ENCODE data around the gene NECTIN4. TPM values are rescaled to one million over a fixed set of nuclear protein-coding genes. Genes with fewer than 3 reads are reported as not detected.

NECTIN4 gene
- polyA plus RNA-seq, 1 of the 3 experiments (the other 2 are of a cell fraction), result 0.59 TPM

GRCh38 chr1:161090617-161091016 lies 1.3 kb upstream of the NECTIN4 start:
- Histone ChIP-seq H3K36me3 (replicated peaks in 1 of 2; ENCODE audit: control insufficient read depth in 1 of 2, insufficient read depth in 2 of 2, low read length in 1 of 2) (no peaks in the 10 kb centered on the region), H3K27ac (ENCODE audit: low read depth in 2 of 2, low read length in 1 of 2) (no peak overlapping the region), H3K9ac (no peak overlapping the region), H3K4me3 (ENCODE audit: low read depth in 2 of 2, low read length in 1 of 2) (no peak overlapping the region), H4K20me1 (ENCODE audit: insufficient read depth) (no peaks in the 10 kb centered on the region), H3K79me2 (ENCODE audit: insufficient read depth) (no peaks in the 10 kb centered on the region), H3F3A (replicated peaks; ENCODE audit: insufficient read depth) (no peaks in the 10 kb centered on the region), H3K4me1 (ENCODE audit: control insufficient read depth in 1 of 2, insufficient read depth in 2 of 2, low read depth in 1 of 2, low read length in 1 of 2) (0 out of 4 replicates have a peak, but pooled peaks cover 0 to 6% of the 10 kb centered on the region in 2 experiments), H3K9me3 (no peaks in the 10 kb centered on the region), H2AFZ (ENCODE audit: low read depth) (no peak overlapping the region), H3K4me2 (no peak overlapping the region), H3K27me3 (ENCODE audit: insufficient read depth) (no peaks in the 10 kb centered on the region), H3K9me2 (no peaks in the 10 kb centered on the region)
- TF ChIP-seq NRF1 (IDR thresholded peaks at IDR 0.05; ENCODE audit: low read depth, low read length) (no peak), ELF1 (IDR thresholded peaks at IDR 0.05) (no peak), TAF1 (IDR thresholded peaks at IDR 0.05; ENCODE audit: borderline replicate concordance, low read depth, low read length) (no peak), FOXM1 (IDR thresholded peaks at IDR 0.05; ENCODE audit: low read depth) (no peak), POLR2AphosphoS5 (IDR thresholded peaks at IDR 0.05; ENCODE audit: low read depth, low read length) (no peak), MEF2A (IDR thresholded peaks at IDR 0.05; ENCODE audit: borderline replicate concordance, low read depth) (no peak), CHD2 (IDR thresholded peaks at IDR 0.05; ENCODE audit: low read length, partially characterized antibody) (no peak), EP300 (IDR thresholded peaks at IDR 0.05; ENCODE audit: borderline replicate concordance in 1 of 2, low read depth in 1 of 2, low read length in 1 of 2) (no peak), RXRA (IDR thresholded peaks at IDR 0.05; ENCODE audit: borderline replicate concordance, low read depth) (no peak), SIN3A (IDR thresholded peaks at IDR 0.05; ENCODE audit: borderline replicate concordance, low read depth, low read length) (no peak)
- POLR2A ChIA-PET, result no interaction called here
- WGBS (ENCODE audit: low lambda C conversion rate), result 69% methylated on average over 3 of the region's 3 CpGs
- CTCF ChIA-PET, result interaction anchor here (0.9 kb wide), 1 partner anchor 19 kb away, joined by 3 read pairs; no protein-coding TSS in a partner anchor
- DNase-seq, result no peak

- no peak overlapping the region for H2AFZ ChIP-seq (ENCODE audit: low read depth)
- H3K27me3 ChIP-seq (ENCODE audit: insufficient read depth), result no peaks in the 10 kb centered on the region
- no peaks in the 10 kb centered on the region for H3F3A ChIP-seq (replicated peaks; ENCODE audit: insufficient read depth)
- ChIA-PET CTCF (no interaction called here), POLR2A (no interaction called here)
- H3K79me2 ChIP-seq (ENCODE audit: insufficient read depth), result no peaks in the 10 kb centered on the region
- no peaks in the 10 kb centered on the region for H3K9me3 ChIP-seq
- H3K4me2 ChIP-seq, result no peak overlapping the region
- whole genome bisulfite sequencing (ENCODE audit: low lambda C conversion rate), result 100% methylated on average over 5 of the region's 5 CpGs
- H3K36me3 ChIP-seq (replicated peaks in 1 of 2; ENCODE audit: control insufficient read depth in 1 of 2, insufficient read depth in 2 of 2, low read length in 1 of 2), result no peaks in the 10 kb centered on the region
- H3K9me2 ChIP-seq, result no peaks in the 10 kb centered on the region
- TF ChIP-seq SMC3 (IDR thresholded peaks at IDR 0.05; ENCODE audit: low read depth, low read length) (no peak), POLR2AphosphoS5 (IDR thresholded peaks at IDR 0.05; ENCODE audit: low read depth, low read length) (no peak), RXRA (IDR thresholded peaks at IDR 0.05; ENCODE audit: borderline replicate concordance, low read depth) (no peak), PBX3 (IDR thresholded peaks at IDR 0.05) (no peak), EZH2phosphoT487 (IDR thresholded peaks at IDR 0.05; ENCODE audit: borderline replicate concordance, low read depth) (no peak), NFIC (IDR thresholded peaks at IDR 0.05; ENCODE audit: borderline replicate concordance) (no peak), FOXM1 (IDR thresholded peaks at IDR 0.05; ENCODE audit: low read depth) (no peak)
- no peak overlapping the region for H3K4me3 ChIP-seq (ENCODE audit: low read depth in 2 of 2, low read length in 1 of 2)
- H4K20me1 ChIP-seq (ENCODE audit: insufficient read depth), result no peaks in the 10 kb centered on the region
- H3K9ac ChIP-seq, result no peak overlapping the region
- no peak for DNase-seq
- peaks cover 0 to 10% of the 10 kb centered on the region in 2 experiments; a peak in 1 of 4 replicates for H3K4me1 ChIP-seq (ENCODE audit: control insufficient read depth in 1 of 2, insufficient read depth in 2 of 2, low read depth in 1 of 2, low read length in 1 of 2)
- no peak overlapping the region for H3K27ac ChIP-seq (ENCODE audit: low read depth in 2 of 2, low read length in 1 of 2)
These were observed 580 bp upstream of the NECTIN4 start for GRCh38 chr1:161089938-161090337.

Data from SK-N-SH (cell line).